Neuronal stem cell (in vitro differentiated cells): ENCODE measurements around the gene MAML1.
"Not testable (repeated sequence)": the region's sequence is repeated elsewhere in the genome, so short reads cannot be mapped to it uniquely, and the experiment has no call there.

Experiments used
- DNase-seq: peaks from one replicate; pipeline ENCODE4 v3.0.0-alpha.2; 2013; ENCODE audit warnings: low spot score
- H2AFZ ChIP-seq: one replicate; pipeline ENCODE4 v1.6.1; 2013; ENCODE audit warnings: mild to moderate bottlenecking, low read length, inconsistent platforms
- H2AK5ac ChIP-seq: 2 replicates; pipeline ENCODE4 v1.6.1; 2013; ENCODE audit warnings: low read depth, mild to moderate bottlenecking, inconsistent platforms, low read length, moderate library complexity, mixed read lengths
- H2BK120ac ChIP-seq: 2 replicates; pipeline ENCODE4 v1.6.1; 2013; ENCODE audit warnings: low read depth, mild to moderate bottlenecking, inconsistent platforms, low read length, moderate library complexity, mixed read lengths
- H2BK12ac ChIP-seq: one replicate; pipeline ENCODE4 v1.6.1; 2013; ENCODE audit warnings: low read length, inconsistent platforms
- H2BK15ac ChIP-seq: 2 replicates; pipeline ENCODE4 v1.6.1; 2013; ENCODE audit warnings: mild to moderate bottlenecking, low read length, inconsistent platforms, mixed read lengths
- H2BK5ac ChIP-seq: one replicate; pipeline ENCODE4 v1.6.1; 2013; ENCODE audit warnings: inconsistent platforms, mild to moderate bottlenecking, low read length, moderate library complexity
- H3K14ac ChIP-seq: one replicate; pipeline ENCODE4 v1.6.1; 2013; ENCODE audit warnings: low read length, inconsistent platforms
- H3K18ac ChIP-seq: 2 replicates; pipeline ENCODE4 v1.6.1; 2013; ENCODE audit warnings: low read length, inconsistent platforms
- H3K23ac ChIP-seq: 2 replicates; pipeline ENCODE4 v1.6.1; 2013; ENCODE audit warnings: low read depth, mild to moderate bottlenecking, mixed read lengths, low read length, inconsistent platforms; ENCODE audit not compliant: poor library complexity
- H3K27ac ChIP-seq: replicated peaks from 3 replicates; pipeline ENCODE4 v1.5.1; 2013; ENCODE audit warnings: low read length, inconsistent platforms
- H3K27me3 ChIP-seq, 3 experiments: 2 replicates each; pipeline ENCODE4 v1.6.1; 2013; ENCODE audit warnings: low read length in 3 of 3, mild to moderate bottlenecking in 2 of 3, inconsistent platforms in 1 of 3, low read depth in 1 of 3, mixed read lengths in 1 of 3, moderate library complexity in 1 of 3; ENCODE audit not compliant: control insufficient read depth in 3 of 3, insufficient read depth in 3 of 3
- H3K36me3 ChIP-seq, 2 donors: replicated peaks in 1 of 2; 2 replicates each; pipeline ENCODE4 v1.6.1; 2013; ENCODE audit warnings: low read length in 2 of 2; ENCODE audit not compliant: control insufficient read depth in 2 of 2, insufficient read depth in 2 of 2
- H3K4ac ChIP-seq: 2 replicates; pipeline ENCODE4 v1.6.1; 2013; ENCODE audit warnings: inconsistent platforms, mild to moderate bottlenecking, low read length, moderate library complexity
- H3K4me1 ChIP-seq, 2 donors: 1 replicate in 1 of 2; 2 replicates in 1 of 2; pipeline ENCODE4 v1.6.1; 2013; ENCODE audit warnings: low read length in 2 of 2, low read depth in 1 of 2; ENCODE audit not compliant: control insufficient read depth in 2 of 2, insufficient read depth in 1 of 2
- H3K4me2 ChIP-seq: one replicate; pipeline ENCODE4 v1.6.1; 2013; ENCODE audit warnings: mild to moderate bottlenecking, low read length, inconsistent platforms; ENCODE audit not compliant: insufficient read depth, poor library complexity, severe bottlenecking
- H3K4me3 ChIP-seq, 2 donors: 2 replicates each; pipeline ENCODE4 v1.5.1; 2013; ENCODE audit warnings: low read length in 2 of 2, mild to moderate bottlenecking in 2 of 2, inconsistent platforms in 1 of 2, moderate library complexity in 1 of 2
- H3K79me1 ChIP-seq: one replicate; pipeline ENCODE4 v1.6.1; 2013; ENCODE audit warnings: low read depth, mild to moderate bottlenecking, inconsistent platforms, low read length, moderate library complexity
- H3K9ac ChIP-seq: one replicate; pipeline ENCODE4 v1.6.1; 2013; ENCODE audit warnings: mild to moderate bottlenecking, low read depth, low read length, inconsistent platforms; ENCODE audit not compliant: poor library complexity
- H3K9me3 ChIP-seq, 2 donors: replicated peaks in 1 of 2; 2 replicates each; pipeline versions ENCODE3 to v1.6.1; 2013; ENCODE audit warnings: low read length in 2 of 2, mild to moderate bottlenecking in 2 of 2, inconsistent platforms in 1 of 2, low read depth in 1 of 2, mixed read lengths in 1 of 2, moderate library complexity in 1 of 2; ENCODE audit not compliant: control insufficient read depth in 2 of 2, insufficient read depth in 1 of 2
- H4K8ac ChIP-seq: one replicate; pipeline ENCODE4 v1.6.1; 2013; ENCODE audit warnings: low read depth, mild to moderate bottlenecking, inconsistent platforms, low read length, moderate library complexity
- H4K91ac ChIP-seq: one replicate; pipeline ENCODE4 v1.6.1; 2013; ENCODE audit warnings: low read length, low read depth, mild to moderate bottlenecking, inconsistent platforms; ENCODE audit not compliant: poor library complexity
- WGBS, 2 donors: extraction: QIAGEN DNeasy Blood & Tissue Kit; methylation state at CpG; one replicate each; pipeline ENCODE4 v1.1.7; 2013; ENCODE audit warnings: missing lambda C conversion rate in 2 of 2, mixed read lengths in 1 of 2; ENCODE audit not compliant: insufficient read length in 2 of 2, insufficient replicate concordance in 1 of 2; ENCODE audit errors: extremely low coverage in 2 of 2; 5-methylcytosine and 5-hydroxymethylcytosine counted together

Gene MAML1

DNA sequence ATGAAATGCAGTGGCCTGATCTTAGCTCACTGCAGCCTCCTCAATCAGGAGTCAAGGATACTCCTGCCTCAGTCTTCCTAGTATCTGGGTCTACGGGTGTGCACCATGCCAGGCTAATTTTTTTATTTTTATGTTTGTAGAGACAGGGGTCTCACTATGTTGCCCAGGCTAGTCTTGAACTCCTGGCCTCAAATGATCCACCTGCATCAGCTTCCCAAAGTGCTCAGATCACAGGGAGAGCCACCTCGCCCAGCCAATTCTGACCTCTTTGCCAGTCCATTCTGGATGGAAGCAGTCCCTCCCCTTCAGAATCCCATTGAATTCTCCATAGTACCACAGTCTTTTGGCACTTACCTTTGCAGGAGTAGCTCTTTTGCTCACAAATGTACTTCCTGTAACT is 35.5 kb upstream of the MAML1 start:
- Histone ChIP-seq H3K18ac (no peak overlapping the region), H3K14ac (no peak overlapping the region), H2BK120ac (no peak overlapping the region), H3K36me3 (peaks cover 5 to 18% of the 10 kb centered on the region in 2 donors), H3K27me3 (no peaks in the 10 kb centered on the region), H3K4ac (no peak overlapping the region), H2BK5ac (no peak overlapping the region), H3K4me1 (peaks cover 3 to 6% of the 10 kb centered on the region in 2 donors), H4K91ac (no peak overlapping the region), H2AK5ac (no peak overlapping the region), H2BK12ac (no peak overlapping the region), H3K4me3 (no peak overlapping the region), H3K9ac (no peak overlapping the region), H3K4me2 (no peak overlapping the region), H2AFZ (no peak overlapping the region), H3K9me3 (no peaks in the 10 kb centered on the region), H2BK15ac (no peak overlapping the region), H3K27ac (no peak overlapping the region), H4K8ac (no peak overlapping the region), H3K79me1 (peaks cover 5% of the 10 kb centered on the region), H3K23ac (no peak overlapping the region)
- DNase-seq = no peak
- WGBS, 2 donors = no CpG with 5 or more reads among the region's 2 CpGs

DNA sequence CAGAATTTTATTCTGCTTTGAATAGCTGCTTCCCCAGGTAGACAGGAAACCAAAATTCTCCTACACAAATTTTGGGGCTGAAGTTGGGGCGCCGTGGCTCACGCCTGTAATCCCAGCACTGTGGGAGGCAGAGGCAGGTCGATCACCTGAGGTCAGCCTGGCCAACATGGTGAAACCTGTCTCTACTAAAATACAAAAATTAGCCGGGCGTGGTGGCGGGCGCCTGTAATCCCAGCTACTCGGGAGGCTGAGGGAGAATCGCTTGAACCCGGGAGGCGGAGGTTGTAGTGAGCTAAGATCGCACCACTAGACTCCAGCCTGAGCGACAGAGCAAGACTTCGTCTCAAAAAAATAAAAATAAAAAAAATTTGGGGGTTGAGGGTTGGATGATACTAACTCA is 35.1 kb upstream of the MAML1 start:
- peak overlapping the region; percentile 0 for H3K27ac ChIP-seq
- peak overlapping the region; percentile 91 for H2AFZ ChIP-seq
- H3K4me3 ChIP-seq = peak overlapping the region in 1 of 2 donors; percentile 93
- not testable (repeated sequence) for H2BK120ac ChIP-seq, H2BK15ac ChIP-seq, H2BK12ac ChIP-seq, H3K9me3 ChIP-seq, H3K4ac ChIP-seq, H3K27me3 ChIP-seq, H3K79me1 ChIP-seq, H3K9ac ChIP-seq, H4K91ac ChIP-seq, DNase-seq, H3K14ac ChIP-seq, H4K8ac ChIP-seq, H3K4me1 ChIP-seq, H2AK5ac ChIP-seq, H3K23ac ChIP-seq, H2BK5ac ChIP-seq, H3K18ac ChIP-seq
- H3K4me2 ChIP-seq = peak overlapping the region; percentile 72
- WGBS, 2 donors = no CpG with 5 or more reads among the region's 15 CpGs
- peaks cover 7 to 22% of the 10 kb centered on the region in 2 donors for H3K36me3 ChIP-seq

DNA sequence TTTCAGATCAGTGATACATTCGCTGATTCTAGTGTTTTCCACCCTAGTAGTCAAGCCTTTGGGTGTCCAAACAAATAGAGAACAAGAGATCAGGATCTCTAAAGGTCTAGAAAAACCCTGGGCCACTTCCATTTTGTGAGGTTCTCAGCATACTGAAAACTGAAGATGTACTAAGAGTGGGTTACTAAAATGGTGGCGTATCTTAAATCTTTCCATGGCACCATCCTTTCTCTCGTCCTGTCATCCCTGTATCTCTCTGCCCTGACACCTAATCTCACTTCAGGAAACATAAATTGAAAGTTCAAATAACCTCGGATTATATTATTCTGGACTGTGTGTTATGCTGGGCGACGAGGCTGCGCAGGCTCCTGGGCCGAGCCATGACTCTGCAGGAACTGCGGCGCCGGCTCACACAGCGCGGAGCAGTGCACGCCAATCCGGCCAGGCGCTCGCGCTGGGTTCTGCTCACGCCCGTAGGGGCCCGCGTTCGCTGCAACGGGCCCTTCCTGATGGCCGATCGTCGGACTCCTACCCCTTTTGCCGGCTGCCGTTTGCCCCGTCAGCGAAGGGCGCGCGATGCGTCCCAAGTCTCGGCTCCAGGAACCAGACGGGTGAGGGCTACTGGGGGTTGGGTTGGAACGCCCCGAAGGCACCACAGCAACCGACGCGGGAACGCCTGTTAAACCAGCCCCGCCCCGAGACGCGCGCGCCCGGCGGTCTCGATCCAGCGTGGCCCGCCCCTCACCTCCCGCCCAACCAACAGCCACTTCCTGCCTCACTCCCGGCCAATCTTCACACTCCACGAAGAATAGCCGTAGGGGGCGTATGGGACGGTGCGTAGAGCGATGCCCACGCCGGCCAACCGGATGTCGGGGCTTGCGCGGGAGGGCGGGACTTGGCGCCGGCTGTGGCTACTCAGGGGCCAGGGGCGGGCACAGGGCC is 34.4 kb upstream of the MAML1 start:
- Histone ChIP-seq H2AFZ (peak overlapping the region; percentile 91), H3K23ac (peak overlapping the region; percentile 99), H3K4me2 (peak overlapping the region; percentile 72), H3K27me3 (no peaks in the 10 kb centered on the region), H3K4me1 (peaks cover 3 to 6% of the 10 kb centered on the region in 2 donors), H4K91ac (peak overlapping the region; percentile 46), H3K36me3 (peaks cover 9 to 29% of the 10 kb centered on the region in 2 donors), H4K8ac (no peak overlapping the region), H3K9ac (peak overlapping the region; percentile 94), H3K18ac (peak overlapping the region; percentile 100), H3K27ac (peak overlapping the region; percentile 92), H2BK5ac (no peak overlapping the region), H2AK5ac (no peak overlapping the region), H3K4ac (no peak overlapping the region), H2BK12ac (peak overlapping the region; percentile 66), H3K79me1 (peaks cover 5% of the 10 kb centered on the region), H3K4me3 (peak overlapping the region; percentile 93 to 99), H3K14ac (peak overlapping the region; percentile 79), H3K9me3 (peaks cover 0 to 4% of the 10 kb centered on the region in 2 donors), H2BK120ac (no peak overlapping the region), H2BK15ac (no peak overlapping the region)
- peak; percentile 99 for DNase-seq
- WGBS, 2 donors = no CpG with 5 or more reads among the region's 72 CpGs

DNA sequence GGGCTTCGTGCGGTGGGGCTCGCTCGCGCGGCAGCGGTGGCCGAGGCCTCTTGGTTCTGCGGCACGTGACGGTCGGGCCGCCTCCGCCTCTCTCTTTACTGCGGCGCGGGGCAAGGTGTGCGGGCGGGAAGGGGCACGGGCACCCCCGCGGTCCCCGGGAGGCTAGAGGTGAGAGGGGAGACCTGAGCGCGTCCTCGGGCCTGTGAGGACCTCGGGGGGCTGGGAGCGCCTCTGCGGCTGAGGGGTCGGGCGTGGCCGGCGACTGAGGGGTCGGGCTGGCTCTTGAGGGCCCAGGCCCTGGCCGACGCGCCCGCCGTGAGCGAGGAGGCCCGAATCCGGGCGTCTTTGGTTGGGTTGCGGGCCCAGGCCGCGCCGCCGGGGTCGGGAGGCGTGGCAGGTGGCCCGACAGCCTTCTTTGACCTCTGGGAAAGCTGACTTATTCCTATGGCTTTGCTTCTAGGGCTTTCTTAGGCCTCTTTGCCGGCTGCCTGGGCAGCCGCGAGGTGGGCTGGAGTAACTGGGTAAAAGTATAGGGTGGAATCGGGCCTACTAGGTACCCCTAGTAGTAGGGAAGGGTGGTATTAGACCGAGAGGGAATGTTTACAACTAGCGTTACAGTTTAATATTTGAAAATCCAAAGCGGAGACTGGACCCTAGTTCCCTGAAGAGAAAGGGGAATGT is 33.5 kb upstream of the MAML1 start, which contains the start of gene CANX:
Gene CANX (plus strand): TSS at position 33 of the 681 bp plus-strand sequence. CDS start 6,715 bp downstream, outside the sequence.
- Histone ChIP-seq H3K79me1 (peaks cover 5% of the 10 kb centered on the region), H2BK15ac (no peak within 1 kb of the TSS), H3K14ac (peak within 1 kb of the TSS; percentile 100), H3K18ac (peak within 1 kb of the TSS; percentile 100), H3K36me3 (peaks cover 10 to 38% of the 10 kb centered on the region in 2 donors), H2AK5ac (peak within 1 kb of the TSS; percentile 96), H2BK120ac (no peak within 1 kb of the TSS), H3K4ac (peak within 1 kb of the TSS; percentile 84), H4K91ac (peak within 1 kb of the TSS; percentile 46), H3K27me3 (no peaks in the 10 kb centered on the region), H2AFZ (peak within 1 kb of the TSS; percentile 91), H3K23ac (peak within 1 kb of the TSS; percentile 99), H2BK12ac (peak within 1 kb of the TSS; percentile 66), H4K8ac (no peak within 1 kb of the TSS), H3K9me3 (peaks cover 0 to 4% of the 10 kb centered on the region in 2 donors), H3K27ac (peak within 1 kb of the TSS; percentile 92), H3K4me1 (peaks cover 3 to 6% of the 10 kb centered on the region in 2 donors), H3K4me3 (peak within 1 kb of the TSS; percentile 93 to 99), H3K9ac (peak within 1 kb of the TSS; percentile 94), H2BK5ac (peak within 1 kb of the TSS; percentile 97), H3K4me2 (peak within 1 kb of the TSS; percentile 88)
- no CpG with 5 or more reads among the region's 58 CpGs for WGBS, 2 donors
- no peak for DNase-seq
